HG03354 (cell line): ENCODE data around the gene KRT20.
"Not testable (repeated sequence)": the region's sequence is repeated elsewhere in the genome, so short reads cannot be mapped to it uniquely, and the experiment has no call there.

Experiments used
- ATAC-seq: cut with Tn5 transposase; IDR thresholded peaks from one replicate; pipeline ENCODE4 v1.9.1; 2021; ENCODE audit warnings: mild to moderate bottlenecking; ENCODE audit not compliant: unreplicated experiment, poor library complexity, severe bottlenecking

The KRT20 gene

DNA sequence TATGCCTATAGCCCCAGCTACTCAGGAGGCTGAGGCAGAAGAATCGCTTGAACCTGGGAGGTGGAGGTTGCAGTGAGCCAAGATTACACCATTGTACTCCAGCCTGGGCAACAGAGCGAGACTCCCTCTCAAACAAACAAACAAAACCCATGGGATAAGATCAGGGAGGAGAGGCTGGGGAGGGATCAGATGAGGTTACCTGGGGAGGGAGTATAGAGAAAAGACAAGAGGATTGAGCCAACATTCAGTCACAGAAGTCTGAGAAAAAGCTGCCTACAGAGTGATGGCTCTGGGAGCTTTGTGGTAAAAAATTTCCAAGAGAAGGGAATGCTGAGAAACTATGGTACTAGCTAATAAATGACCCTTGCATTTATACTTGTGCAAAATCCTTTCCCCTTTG is 26.4 kb downstream of the KRT20 start:
- not testable (repeated sequence) for ATAC-seq

DNA sequence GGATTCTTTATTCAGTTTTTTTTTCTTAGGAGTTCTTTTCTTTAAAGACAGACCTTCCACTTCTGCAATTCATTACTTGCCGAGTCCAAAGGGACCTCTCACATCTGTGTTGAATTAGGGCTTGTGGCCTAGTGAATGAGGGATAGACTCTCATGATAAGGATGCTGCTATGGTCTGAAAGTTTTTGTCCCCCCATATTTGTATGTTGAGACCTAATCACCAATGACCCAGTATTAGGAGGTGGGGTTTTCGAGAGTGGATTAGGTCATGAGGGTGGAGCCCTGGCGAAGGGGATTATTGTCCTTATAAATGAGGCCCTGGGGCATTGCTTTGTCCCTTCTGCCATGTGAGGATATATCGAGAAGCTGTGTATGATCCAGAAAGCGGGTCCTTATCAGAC is 27.5 kb downstream of the KRT20 start:
- no peak for ATAC-seq

DNA sequence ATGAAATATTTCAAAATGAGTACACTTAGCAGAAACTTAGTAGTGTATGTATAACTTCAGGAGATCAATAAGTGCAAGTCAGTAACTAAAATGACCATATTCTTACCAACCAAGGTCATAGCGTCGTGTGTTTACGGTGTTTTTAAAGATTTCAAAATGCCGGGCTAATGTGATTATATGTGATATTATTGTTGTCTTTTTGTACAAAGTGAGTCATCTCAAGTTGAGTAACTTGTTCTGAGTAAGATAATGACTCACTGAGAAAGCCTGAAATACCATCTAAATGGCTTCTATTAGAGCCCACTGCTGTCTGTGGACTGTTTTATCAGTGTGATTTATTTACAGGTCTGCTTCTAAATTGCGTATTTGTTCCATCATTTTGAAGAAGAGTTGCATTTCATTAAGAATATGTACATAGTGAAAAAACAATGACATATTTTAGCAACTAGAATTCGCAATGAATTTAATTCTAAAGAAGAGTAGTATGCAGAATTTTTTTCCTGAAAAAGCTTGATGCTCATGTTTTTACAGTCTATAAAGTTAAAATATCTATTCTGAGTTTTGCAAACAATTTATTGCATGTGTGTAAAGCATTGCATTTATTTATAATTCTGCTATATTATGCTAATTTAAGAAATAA is 30.7 kb downstream of the KRT20 start:
- ATAC-seq, result no peak

DNA sequence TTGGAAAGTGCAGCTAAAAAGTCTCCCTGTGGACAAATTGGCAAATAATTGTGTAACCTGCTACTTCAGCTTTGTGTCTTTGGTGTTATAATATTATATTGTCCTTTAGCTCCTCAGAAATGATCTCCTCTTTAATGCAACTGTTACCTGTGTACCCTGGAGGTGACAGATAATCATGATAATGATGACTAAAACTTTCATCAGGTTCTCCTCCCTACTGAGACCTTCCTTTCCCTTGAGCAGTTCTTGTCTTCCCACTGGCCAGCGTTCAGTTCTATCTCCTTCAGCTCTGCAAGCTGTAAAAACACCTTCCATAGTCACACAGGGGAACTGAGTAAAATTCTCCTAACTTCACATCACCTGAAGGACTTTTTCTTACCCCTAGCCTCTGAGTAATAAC is 32.7 kb downstream of the KRT20 start:
- no peak for ATAC-seq

DNA sequence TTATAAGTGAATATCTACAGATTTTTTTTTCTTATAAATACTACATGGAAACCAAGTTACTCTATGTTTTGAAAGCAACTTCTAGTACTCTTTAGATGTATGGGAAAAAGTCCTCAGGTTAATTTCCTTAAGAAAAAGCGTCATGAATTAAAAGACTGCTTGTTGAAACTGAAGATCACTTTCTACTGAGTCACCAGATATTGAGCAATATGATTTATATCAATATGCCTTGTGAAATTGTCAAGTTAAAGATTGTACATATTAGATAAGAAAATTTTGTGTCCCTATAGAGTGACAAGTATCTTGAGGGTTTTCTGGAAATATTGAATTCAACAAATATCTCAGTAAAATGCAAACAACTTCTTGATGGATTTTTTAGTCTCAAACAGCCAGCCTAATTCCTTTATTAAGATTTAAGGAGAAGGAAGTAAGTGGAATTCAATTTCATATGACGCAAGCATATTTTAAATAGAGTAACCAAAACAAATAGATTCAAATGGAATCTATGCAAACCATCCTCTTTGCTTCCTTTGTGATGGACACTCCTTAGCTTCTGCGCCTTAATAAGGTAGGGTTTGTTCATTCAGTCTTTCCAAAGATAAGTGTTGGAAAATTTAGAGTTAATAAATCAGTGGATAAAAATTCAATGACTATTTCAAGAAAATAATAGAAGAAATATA is 34.6 kb downstream of the KRT20 start:
- ATAC-seq, result no peak

DNA sequence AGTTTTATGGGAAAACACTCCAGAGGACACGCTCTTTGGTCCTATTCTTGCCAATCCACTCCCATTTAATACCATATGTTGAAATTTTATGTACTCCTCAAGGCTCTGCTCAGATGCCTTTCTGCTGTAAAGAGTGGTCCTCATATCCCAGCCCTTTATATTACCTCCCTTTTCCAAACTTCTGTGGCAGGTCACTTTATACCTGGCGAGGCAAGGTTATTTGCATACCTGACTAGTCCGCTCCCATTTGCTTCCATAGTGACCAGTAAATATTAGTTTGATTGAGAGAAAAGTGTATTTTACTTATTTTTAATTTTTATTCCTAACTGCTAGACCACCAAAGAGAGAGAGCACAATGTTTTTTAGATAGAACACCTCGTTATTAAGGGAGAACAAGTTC is 35.3 kb downstream of the KRT20 start:
- ATAC-seq, result no peak

DNA sequence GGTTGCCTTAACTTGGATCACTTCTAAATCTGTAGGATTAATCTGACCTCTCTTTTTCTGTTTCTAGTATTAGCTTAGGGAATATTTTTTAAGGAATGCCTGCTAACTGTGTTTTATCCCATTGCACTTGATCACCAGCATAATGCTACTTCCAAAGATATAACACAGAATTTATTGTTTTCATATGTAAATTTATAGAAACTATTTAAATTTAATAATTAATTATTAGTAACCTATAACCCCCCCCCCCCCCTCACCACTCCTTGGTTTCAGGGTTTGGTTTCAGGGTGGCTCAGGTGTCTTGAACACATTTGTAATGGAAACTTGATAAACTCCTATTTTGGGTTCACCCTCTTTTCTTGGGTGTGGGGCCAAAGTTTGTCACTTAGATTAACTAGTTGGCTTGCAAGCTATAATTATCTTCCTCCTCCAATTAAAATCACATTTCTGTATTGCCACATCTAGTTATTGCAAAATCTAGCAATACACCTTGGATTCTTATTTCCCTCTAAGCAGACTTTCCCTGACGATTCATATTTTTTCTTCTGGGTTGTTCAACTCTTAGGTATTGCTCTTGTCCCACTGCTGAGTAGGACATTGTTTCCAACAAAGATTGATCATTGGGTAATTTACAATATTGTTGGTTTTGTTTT is 36.3 kb downstream of the KRT20 start:
- no peak for ATAC-seq

DNA sequence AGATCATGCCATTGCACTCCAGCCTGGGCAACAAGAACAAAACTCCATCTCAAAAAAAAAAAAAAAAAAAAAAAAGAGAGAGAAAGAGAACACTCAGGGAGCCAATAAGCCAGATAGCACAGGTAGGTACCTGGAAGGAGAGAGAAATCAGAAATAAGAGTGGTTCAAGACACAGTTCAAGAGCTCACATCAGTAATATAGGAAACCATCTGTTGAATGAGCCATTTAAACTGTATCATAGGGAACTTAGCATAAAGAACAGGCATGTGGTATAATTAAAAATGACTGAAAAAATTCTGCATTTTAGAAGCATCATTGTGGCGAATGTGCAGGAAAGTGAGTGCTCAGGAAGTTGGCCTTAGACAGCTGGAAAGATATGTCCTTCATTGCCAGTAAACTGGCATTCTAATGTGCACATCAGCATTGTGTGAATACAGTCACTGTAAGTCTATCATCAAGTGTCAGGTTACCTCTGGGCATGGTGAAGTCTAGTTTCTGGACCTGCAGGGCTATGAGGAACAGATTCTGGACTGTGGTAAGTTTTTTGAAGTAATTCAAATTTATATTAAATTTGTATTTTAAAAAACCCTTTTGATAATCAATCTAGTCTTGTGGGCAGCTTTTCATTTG is 38.4 kb downstream of the KRT20 start:
- no peak for ATAC-seq

DNA sequence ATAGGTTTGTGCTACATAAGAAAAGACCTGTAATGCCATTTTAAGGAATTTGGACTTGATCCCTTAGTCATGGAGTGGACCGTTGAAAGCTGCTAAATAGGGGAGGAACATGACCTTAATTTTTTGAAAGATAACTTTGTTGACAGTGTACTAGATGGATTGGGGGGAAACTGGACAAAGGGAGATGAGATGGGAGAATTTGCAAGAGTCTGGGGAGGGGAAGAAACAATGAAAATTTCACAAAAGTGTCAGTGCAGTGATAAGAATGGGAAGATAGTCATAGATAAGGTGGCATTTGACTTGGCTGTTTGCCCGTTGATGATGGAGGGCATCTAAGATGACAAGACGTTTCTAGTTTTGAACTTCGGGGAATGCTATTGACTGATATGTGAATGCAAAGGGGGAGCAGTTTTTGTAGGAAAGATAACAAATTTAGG is 40.4 kb downstream of the KRT20 start:
- ATAC-seq, result no peak

DNA sequence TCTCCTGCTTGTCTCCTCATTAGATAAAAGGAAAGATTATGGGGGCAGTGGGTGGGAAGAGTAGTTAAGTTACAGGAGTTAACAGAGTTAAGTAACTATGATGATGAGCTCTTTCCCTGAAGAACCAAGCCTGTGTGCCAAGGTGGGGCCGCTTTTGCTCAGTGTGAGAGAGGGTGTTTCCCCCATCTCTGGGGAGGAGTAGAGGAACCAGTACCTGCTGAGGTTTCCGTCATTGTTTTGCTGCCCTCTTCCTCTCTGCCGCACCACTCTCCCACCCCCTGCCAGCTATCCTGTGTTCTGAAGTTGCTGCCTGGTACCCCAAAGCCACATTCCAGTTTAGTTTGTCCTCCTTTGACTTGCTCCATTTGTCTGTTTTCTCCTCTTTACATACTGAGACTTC is 41.8 kb downstream of the KRT20 start:
- ATAC-seq, result no peak

DNA sequence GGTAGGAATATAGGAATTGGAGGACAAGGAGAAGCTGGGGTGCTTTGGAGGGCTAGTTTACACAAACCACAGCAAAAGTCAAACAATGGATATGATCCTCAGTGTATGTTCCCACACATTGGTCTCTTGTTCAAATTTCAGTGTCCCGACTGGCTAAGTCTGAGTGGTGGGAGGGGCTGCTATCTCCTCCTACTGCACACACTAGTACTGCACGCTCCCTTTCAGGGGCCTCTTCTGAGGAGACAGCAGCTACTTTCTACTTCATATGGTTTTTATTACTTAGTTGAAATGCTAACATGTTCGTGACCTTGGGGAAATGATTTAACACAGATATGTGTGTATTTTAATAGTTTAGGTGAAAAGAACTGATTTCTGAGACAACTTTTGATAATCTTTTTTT is 43.8 kb downstream of the KRT20 start:
- no peak for ATAC-seq

DNA sequence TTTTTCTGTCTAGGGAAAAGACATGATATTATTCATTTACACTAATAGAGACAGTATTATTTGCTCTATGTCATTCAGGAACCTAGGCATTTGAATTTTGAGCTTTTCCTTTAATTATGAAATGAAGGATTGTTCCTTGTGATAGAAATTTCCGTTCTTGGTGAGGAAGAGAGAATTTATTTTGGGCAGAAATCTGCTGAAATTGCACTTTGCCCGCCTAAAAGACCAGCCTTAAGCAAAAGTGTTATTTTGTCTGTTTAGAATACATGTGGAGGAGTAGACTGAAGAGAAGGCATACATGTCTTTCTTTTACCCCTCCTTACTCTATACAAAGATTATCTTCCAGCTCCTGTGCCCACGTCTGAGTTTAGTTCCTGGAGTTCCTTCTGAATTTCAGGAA is 45.8 kb downstream of the KRT20 start:
- no peak for ATAC-seq

DNA sequence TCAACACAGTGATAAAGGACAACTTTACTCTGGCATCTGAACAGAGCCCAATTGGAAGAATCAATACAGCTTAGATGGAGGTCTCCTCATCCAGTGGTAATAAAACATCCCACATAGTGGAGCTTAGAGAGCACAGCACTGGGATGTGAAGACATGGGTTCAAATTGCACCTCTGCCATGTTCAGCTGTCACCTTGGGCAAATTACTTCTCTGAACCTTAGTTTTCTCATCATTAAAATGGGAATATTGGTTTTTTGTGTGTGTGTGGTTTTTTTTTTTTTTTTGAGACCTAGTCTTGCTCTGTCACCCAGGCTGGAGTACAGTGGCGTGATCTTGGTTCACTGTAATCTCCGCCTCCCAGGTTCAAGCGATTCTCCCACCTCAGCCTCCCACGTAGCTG is 49.0 kb downstream of the KRT20 start:
- no peak for ATAC-seq

DNA sequence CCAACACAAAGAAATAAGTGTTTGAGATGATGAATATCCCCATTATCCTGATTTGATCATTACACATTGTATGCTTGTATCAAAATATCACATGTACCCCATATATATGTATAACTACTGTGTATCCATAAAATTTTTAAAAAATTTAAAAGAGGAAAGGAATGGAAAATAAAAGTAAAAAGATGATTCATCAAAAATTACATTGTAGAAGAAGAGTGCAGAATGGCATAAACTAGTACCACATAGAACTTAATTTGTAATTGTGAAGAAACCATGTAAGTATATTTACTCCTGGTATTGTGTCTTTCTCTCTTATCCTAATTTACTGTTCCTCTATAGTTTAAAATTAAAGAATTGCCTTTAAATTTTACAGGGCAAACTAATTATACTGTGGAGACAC is 51.2 kb downstream of the KRT20 start:
- ATAC-seq, result no peak

DNA sequence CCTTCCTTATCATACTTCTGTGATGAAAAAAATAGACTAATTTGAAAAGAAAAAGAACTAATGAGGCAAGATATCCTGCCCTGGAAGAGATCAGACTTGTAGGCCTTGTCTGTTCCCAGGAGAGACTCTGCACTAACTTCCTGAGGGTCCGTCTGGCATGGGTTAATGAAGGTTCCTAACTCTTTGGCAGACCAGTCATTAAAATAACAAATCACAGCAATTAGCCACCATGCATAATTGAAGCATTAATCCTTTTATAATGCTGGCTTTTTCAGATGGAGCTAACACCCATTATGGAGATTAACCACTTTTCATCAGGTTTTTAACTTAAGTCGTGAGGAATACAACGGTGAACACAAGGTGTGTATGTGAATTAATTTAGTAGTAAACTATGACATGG is 52.2 kb downstream of the KRT20 start:
- no peak for ATAC-seq

DNA sequence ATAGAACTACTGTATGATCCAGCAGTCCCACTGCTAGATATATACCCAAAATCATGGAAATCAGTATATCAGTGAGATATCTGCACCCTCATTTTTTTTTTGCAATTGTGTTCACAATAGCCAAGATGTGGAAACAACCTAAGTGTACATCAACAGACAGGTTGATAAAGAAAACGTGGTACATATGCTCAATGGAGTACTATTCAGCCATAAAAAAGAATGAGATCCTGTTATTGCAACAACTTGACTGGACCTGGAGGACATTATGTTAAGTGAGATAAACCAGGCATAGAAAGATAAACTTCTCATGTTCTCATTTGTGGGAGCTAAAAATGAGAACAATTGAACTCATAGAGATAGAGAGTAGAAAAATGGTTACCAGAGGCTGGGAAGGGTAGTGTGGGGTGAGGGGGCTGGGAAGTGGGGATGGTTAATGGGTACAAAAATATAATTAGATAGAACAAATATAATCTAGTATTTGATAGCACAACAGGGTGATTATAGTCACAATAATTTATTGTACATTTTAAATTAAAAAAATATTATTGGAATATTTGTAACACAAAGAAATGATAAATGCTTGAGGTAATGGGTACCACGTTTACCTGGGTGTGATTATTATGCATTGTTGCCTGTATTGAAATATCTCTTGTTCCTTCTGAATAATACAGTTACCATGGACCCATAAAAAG is 54.8 kb downstream of the KRT20 start:
- no peak for ATAC-seq

DNA sequence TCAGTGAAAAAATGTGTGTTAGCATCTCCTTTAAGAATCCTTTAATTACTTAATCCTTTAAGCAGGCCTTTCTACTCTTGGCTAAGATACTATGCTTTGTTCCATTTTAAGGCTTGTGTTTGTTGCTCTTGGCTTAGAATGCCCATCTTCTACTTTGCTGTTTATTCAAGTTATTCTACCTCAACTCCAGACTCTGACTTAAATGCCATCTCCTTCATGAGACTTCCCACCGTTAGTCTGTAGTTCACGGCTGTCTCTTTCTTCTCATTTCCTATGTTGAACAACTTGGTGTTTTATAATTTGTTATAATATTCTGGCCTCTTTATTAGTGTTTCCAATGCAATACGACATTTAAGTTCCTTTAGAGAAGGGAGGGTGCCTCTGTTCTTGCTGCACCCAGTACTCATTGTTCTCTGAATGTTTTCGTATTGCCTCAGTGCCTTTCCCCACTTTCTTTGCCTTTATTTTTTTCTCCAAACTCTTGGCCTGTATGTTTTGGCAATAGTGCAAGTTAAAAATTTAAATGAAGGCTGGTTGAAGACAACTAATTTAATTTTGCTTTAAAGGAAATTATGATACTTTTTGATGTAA is 56.5 kb downstream of the KRT20 start:
- no peak for ATAC-seq

DNA sequence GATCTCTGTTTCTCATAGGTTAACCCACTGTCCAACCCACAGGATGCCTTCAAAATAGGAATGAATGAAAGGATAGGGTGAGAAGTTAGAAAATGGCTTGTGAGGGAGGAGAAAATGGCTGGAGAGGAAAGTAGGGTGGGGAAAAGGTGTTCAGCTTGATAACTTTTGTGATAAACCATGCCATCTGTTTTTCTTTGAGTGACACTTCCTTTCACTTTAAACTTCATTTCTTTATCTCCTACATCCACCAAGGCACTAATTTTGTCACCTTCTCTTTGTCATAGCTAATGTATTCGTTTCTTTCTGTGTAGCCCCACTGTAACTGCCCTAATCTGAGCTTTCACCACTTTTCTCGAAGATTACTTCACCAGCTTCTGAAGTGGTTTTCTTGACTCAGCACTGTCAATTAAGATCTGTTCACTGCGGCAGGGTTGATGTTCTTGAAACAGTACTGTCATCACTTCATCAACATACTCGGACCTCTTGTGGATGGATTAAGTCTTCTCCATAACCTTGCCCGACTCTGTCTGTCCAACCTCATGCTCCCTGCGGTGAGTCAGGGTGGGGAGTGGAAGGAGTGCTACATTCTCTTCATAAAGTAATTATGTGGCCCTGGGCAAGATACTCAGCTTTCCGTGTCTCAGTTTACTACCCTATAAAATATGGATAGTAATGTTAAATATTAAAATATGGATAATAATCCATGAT is 57.1 kb downstream of the KRT20 start:
- no peak for ATAC-seq
